ENCODE measurements around the gene LTB4R2. TPM values are rescaled to one million over a fixed set of nuclear protein-coding genes. Genes with fewer than 3 reads are reported as not detected.

Gene LTB4R2
- total RNA-seq = 10.6 and 10.8 TPM in 2 replicates

GRCh38 chr14:24309538-24310264 lies at the start of gene LTB4R2:
Gene LTB4R2, plus strand, starts transcription at chr14:24310140. Its CDS starts 525 bp downstream, at chr14:24310665.

GRCh38 chr14:24262821-24263733 lies 46.9 kb upstream of the LTB4R2 start, which contains the start of gene TGM1:
Gene TGM1, minus strand, starts transcription at chr14:24263177. Its CDS starts 825 bp downstream, at chr14:24262352.

GRCh38 chr14:24271134-24271833 lies 38.7 kb upstream of the LTB4R2 start, which contains the start of gene RABGGTA:
Gene RABGGTA, minus strand, starts transcription at chr14:24271597. Its CDS starts 482 bp downstream, at chr14:24271115.

GRCh38 chr14:24299255-24300191 lies 10.4 kb upstream of the LTB4R2 start, which contains the start of the genes DHRS1 and NOP9:
Gene DHRS1, minus strand, starts transcription at chr14:24299780. Its CDS starts 674 bp downstream, at chr14:24299106.
Gene NOP9, plus strand, starts transcription at chr14:24299850. Its CDS starts 105 bp downstream, at chr14:24299955.

GRCh38 chr14:24307575-24308341 lies 2.2 kb upstream of the LTB4R2 start, which contains the start of gene CIDEB:
Gene CIDEB, minus strand, starts transcription at chr14:24307977. Its CDS starts 119 bp downstream, at chr14:24307858.

GRCh38 chr14:24310646-24311604 lies 985 bp downstream of the LTB4R2 start, which contains the start of gene LTB4R:
Gene LTB4R, plus strand, starts transcription at chr14:24311502. Its CDS starts 4,150 bp downstream, at chr14:24315652.

GRCh38 chr14:24334431-24335291 lies 24.7 kb downstream of the LTB4R2 start, which contains the start of gene ADCY4:
Gene ADCY4, minus strand, starts transcription at chr14:24335071. Its CDS starts 419 bp downstream, at chr14:24334652.

GRCh38 chr14:24339284-24340151 lies 29.6 kb downstream of the LTB4R2 start, which contains the start of gene RIPK3:
Gene RIPK3, minus strand, starts transcription at chr14:24339991. Its CDS starts 165 bp downstream, at chr14:24339826.

Small RNA genes within 50 kb of the gene (small RNA-seq; reads per million reads assigned to genes)
- gene RF00026 = not detected

Other genes with a start within 250 kb of the LTB4R2 start
- not detected in 2 replicates for gene CPNE6, start 238.6 kb upstream of the LTB4R2 start, total RNA-seq
- gene PCK2, start 215.8 kb upstream of the LTB4R2 start, total RNA-seq = 6.6 and 11.2 TPM in 2 replicates
- gene DCAF11, start 195.4 kb upstream of the LTB4R2 start, total RNA-seq = 35.8 and 36.3 TPM in 2 replicates
- gene NRL, start 195.2 kb upstream of the LTB4R2 start, total RNA-seq = 0.40 and 0.57 TPM in 2 replicates
- 0.27 TPM in 1 of 2 replicates, not detected in the other for gene FITM1, start 179.5 kb upstream of the LTB4R2 start, total RNA-seq
- 86.7 and 90.6 TPM in 2 replicates for gene PSME1, start 173.9 kb upstream of the LTB4R2 start, total RNA-seq
- 14.9 and 15.3 TPM in 2 replicates for gene EMC9, start 168.5 kb upstream of the LTB4R2 start, total RNA-seq
- 76.7 and 77.1 TPM in 2 replicates for gene PSME2, start 163.5 kb upstream of the LTB4R2 start, total RNA-seq
- 42.4 and 54.4 TPM in 2 replicates for gene RNF31, start 162.6 kb upstream of the LTB4R2 start, total RNA-seq
- gene IRF9, start 148.9 kb upstream of the LTB4R2 start, total RNA-seq = 24.3 and 32.3 TPM in 2 replicates
- 2.3 and 8.1 TPM in 2 replicates for gene REC8, start 138.1 kb upstream of the LTB4R2 start, total RNA-seq
- gene IPO4, start 121.3 kb upstream of the LTB4R2 start, total RNA-seq = 53.7 and 54.7 TPM in 2 replicates
- gene TM9SF1, start 114.7 kb upstream of the LTB4R2 start, total RNA-seq = 52.5 and 61.0 TPM in 2 replicates
- gene TSSK4, start 104.4 kb upstream of the LTB4R2 start, total RNA-seq = 0.13 TPM in 1 of 2 replicates, not detected in the other
- gene CHMP4A, start 96.7 kb upstream of the LTB4R2 start, total RNA-seq = 29.4 and 35.6 TPM in 2 replicates
- 3.2 and 6.0 TPM in 2 replicates for gene MDP1, start 94.1 kb upstream of the LTB4R2 start, total RNA-seq
- gene NEDD8, start 77.8 kb upstream of the LTB4R2 start, total RNA-seq = 118 and 150 TPM in 2 replicates
- 63.4 and 67.2 TPM in 2 replicates for gene GMPR2, start 77.2 kb upstream of the LTB4R2 start, total RNA-seq
- 50.8 and 52.1 TPM in 2 replicates for gene TINF2, start 67.5 kb upstream of the LTB4R2 start, total RNA-seq
- gene TGM1, start 47.0 kb upstream of the LTB4R2 start, total RNA-seq = 1.1 and 1.2 TPM in 2 replicates
- 26.1 and 34.3 TPM in 2 replicates for gene RABGGTA, start 38.5 kb upstream of the LTB4R2 start, total RNA-seq
- gene DHRS1, start 10.4 kb upstream of the LTB4R2 start, total RNA-seq = 10.1 and 10.9 TPM in 2 replicates
- 31.8 and 34.1 TPM in 2 replicates for gene NOP9, start 10.3 kb upstream of the LTB4R2 start, total RNA-seq
- 2.7 and 3.0 TPM in 2 replicates for gene CIDEB, start 2.2 kb upstream of the LTB4R2 start, total RNA-seq
- gene LTB4R, start 1.4 kb downstream of the LTB4R2 start, total RNA-seq = 2.9 and 4.7 TPM in 2 replicates
- gene ADCY4, start 24.9 kb downstream of the LTB4R2 start, total RNA-seq = 30.9 and 34.2 TPM in 2 replicates
- 2.1 and 5.8 TPM in 2 replicates for gene RIPK3, start 29.9 kb downstream of the LTB4R2 start, total RNA-seq
- 12.5 and 20.2 TPM in 2 replicates for gene NFATC4, start 58.0 kb downstream of the LTB4R2 start, total RNA-seq
- gene NYNRIN, start 88.9 kb downstream of the LTB4R2 start, total RNA-seq = 11.7 and 12.9 TPM in 2 replicates
- gene CBLN3, start 119.5 kb downstream of the LTB4R2 start, total RNA-seq = 1.1 and 1.6 TPM in 2 replicates
- 38.4 and 39.0 TPM in 2 replicates for gene KHNYN, start 119.8 kb downstream of the LTB4R2 start, total RNA-seq
- 15.8 and 17.9 TPM in 2 replicates for gene SDR39U1, start 132.6 kb downstream of the LTB4R2 start, total RNA-seq
- gene CMA1, start 198.1 kb downstream of the LTB4R2 start, total RNA-seq = not detected in 2 replicates